CD4-positive, alpha-beta T cell treated with Interleukin-4 for 4 hours (primary cell): ENCODE data around the gene CD209.
A peak's percentile ranks its signal among the peaks of the same experiment; 100 is the strongest.
"Not testable (repeated sequence)": the region's sequence is repeated elsewhere in the genome, so short reads cannot be mapped to it uniquely, and the experiment has no call there.

Experiments used
- DNase-seq: peaks from one replicate; pipeline ENCODE4 v3.0.0-alpha.2; 2020

CD209 gene, protein sequence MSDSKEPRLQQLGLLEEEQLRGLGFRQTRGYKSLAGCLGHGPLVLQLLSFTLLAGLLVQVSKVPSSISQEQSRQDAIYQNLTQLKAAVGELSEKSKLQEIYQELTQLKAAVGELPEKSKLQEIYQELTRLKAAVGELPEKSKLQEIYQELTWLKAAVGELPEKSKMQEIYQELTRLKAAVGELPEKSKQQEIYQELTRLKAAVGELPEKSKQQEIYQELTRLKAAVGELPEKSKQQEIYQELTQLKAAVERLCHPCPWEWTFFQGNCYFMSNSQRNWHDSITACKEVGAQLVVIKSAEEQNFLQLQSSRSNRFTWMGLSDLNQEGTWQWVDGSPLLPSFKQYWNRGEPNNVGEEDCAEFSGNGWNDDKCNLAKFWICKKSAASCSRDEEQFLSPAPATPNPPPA

GRCh38 chr19:7746903-7747884 lies at the start of gene CD209:
TSS of gene CD209 (minus strand) at chr19:7747534. CDS start at chr19:7747511, 23 bp downstream.
- DNase-seq: no peak

- DNase-seq: no peak
These were observed 48.3 kb upstream of the CD209 start for GRCh38 chr19:7795555-7796161.

DNA sequence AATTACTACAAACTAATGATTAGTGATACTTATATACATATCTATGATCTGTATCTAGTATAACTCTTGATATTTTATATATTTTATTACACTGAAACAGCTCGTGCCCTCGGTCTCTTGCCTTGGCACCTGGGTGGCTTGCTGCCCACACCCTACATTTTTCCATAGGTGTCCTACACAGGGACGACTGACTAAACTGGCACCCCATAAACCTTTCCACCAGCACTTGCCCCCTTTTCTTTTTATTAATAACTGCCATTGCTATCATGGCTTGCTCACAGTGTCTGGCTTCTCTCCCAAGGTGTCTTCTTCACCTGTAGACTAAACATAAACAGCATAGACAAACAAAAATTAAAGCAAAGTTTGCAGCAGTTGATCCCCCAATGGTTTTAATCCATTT lies 46.2 kb upstream of the CD209 start:
- no peak for DNase-seq

GRCh38 chr19:7792701-7793100 lies 45.4 kb upstream of the CD209 start:
- not testable (repeated sequence) for DNase-seq

DNA sequence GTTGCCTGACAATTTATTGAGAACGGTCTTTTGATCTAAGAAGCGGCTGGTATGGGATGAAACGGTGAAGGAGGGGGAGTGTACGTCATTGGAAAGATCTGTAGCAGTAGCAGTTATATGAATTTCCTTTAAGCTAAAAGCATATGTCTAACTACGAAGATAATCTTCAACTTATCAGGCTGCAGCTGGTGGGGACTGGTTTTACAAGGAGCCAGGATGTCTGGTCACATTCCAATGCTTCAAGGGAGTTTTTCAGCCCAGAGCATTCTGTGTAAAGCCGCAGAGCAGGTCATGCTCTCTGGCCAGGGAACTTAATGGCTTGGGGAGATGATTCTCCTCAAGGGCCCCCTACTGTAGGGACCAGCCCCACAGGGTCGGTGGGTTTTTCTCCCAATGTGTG lies 44.9 kb upstream of the CD209 start:
- no peak for DNase-seq

- DNase-seq: no peak
These were observed 43.1 kb upstream of the CD209 start for GRCh38 chr19:7790416-7790815.

GRCh38 chr19:7789447-7789846 lies 42.1 kb upstream of the CD209 start:
- DNase-seq: no peak

DNA sequence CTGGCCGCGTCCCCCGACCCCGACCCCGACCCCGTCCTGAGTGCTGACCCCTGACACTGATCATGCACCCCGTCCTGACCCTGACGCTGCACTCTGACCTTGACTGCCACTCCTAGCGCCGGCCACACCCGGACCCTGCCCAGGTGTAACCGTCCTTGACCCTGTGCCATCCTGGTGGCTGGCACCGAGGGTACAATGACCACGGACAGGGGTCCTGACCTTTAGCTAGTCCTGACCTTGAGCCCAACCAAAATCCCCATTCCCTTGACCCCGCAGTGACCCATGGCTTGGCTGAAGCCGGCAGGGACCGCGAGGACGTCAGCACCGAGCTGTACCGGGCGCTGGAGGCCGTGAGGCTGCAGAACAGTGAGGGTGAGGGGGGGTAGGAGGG lies 41.6 kb upstream of the CD209 start:
- no peak for DNase-seq

GRCh38 chr19:7788178-7788932 lies 41.0 kb upstream of the CD209 start:
- no peak for DNase-seq

DNA sequence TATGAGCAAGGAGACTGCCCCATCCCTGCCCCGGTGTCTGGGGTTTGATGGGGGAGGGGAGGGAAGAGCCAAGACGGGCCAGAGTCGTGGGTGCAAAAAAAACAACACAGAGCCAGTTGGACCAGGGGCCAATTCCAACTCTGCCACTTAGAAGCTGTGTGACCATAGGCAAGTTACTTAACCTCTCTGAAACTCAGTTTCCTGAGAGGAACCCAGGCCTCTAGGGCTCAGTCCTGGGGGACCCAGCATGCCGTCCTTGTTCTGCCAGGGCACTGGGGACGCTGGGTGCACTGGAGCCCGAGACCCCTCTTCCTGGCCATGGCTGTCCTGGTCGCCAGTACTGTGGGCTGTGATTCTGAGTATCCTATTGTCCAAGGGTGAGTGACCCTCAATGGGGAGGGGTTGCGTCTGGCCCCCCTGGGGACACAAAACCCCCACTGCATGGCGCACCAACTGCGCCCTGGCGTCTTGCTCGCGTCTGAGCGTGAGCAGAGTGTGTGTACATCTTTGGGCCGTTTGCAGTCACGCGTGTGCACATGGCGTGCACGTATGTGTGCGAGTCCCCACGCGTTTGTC lies 40.4 kb upstream of the CD209 start:
- no peak for DNase-seq

DNA sequence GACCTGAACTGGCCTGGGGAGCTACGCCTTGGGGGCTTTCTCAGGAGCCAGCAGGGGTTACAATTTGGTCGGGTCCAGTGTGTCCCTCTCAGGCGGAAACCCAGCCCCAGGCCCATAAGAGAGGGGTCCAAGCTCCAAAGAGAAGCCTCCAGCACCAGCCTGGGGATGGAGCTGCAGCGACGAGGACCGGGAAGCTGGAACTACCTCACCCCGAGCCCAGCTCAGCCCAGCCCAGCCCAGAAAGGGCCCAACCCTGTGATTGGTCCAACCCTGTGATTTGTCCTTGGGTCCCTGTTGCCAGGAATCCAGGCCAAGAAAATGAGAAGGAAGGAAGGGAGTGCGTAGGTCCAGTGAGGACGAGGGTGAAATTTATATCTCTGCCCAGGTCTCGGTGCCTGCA lies 39.8 kb upstream of the CD209 start:
- no peak for DNase-seq

DNA sequence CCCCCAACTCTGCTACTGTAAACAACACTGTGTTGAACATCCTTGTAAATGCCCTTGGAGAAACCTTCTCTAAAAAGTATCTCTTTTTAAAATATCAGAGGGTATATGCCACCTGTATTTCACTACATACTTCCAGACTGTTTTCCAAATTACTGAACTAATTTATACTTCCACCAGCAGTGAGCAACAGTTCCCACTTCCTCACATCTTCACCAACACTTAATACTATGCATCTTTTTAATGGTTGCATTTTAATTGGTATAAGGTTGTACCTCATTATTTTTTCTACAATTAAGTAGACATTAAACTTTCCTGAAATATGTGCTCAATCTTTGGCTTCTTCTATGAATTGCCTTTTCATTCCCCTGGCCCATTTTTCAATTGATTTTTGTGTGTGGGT lies 37.5 kb upstream of the CD209 start:
- no peak for DNase-seq

DNA sequence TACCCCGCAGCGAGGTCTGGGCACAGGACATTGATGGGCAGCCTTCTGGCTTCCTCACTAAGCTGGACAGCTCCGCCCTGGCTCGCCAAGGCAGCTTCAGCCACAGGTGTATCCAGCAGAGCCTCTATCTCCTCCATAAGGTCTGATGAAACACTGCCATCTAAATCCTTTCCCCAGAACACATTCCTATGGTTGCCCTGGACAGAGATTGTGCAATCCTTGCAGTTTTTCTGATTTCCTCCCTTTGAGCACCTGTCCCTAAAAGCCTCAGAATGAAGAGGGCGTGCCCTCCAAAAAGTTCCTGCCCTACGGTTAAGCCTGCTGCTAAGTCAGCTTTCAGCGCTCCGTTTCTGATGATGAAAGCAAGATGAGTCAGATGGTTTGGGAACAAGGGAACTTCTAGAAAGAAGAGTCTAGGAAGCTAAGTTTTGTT lies 36.7 kb upstream of the CD209 start:
- no peak for DNase-seq

GRCh38 chr19:7781157-7781556 lies 33.8 kb upstream of the CD209 start:
- no peak for DNase-seq

DNA sequence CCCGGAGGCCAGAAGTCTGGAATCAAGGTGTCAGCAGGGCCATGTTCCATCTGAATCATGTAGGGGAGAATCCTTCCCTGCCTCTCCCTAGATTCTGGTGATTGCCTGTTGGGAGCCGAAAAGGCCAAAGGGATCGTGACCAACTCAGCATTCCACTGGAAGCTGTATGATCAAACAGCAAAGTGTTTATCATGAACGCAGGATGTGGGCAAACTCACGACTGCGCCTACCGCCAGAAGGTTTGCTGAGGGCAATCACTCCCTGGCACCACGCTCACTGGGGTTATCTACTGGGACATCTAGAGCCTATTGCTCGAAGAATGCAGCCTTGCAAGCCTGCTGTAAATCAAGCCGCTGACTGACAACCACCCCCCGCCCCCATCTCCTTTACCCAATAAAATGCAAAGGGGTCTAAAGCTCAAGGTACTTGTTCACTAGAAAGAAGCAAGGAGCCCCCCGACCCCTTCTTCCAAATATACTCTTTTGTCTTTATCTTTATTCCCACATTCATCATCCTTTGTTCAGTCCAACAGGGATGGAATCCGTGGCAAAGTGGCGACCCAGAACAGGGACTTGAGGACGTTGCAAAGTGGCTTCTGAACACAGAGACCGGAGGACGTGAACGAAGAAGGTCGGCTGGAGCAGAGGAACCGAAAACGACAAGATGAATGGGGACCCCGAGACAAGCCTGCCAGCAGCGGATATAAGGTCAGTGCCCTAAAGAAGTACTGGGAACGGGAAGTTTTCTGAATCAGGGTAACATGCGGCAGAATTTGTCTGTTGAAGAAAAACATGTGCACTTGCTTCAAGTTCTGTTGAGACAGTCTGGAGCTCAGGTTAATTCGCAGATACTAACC lies 32.5 kb upstream of the CD209 start:
- no peak for DNase-seq

DNA sequence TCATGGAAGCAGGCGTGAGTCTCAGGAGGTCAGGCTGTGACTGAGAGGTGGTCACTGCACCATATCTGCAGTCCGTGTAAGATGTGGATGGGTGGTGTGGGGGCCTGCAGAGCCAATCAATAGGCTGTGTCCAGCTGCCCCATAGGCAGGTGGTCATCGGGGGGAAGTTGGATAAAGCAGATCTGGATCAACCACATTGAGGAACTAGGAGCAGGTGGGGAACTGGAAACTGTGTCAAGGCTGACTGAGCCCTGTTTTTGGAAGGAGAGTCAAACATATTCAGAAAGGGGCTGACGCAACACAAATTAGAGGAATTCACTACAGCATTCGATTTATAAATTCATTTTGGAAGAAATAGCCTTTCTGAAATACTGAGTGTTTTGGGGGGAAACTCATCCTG lies 30.7 kb upstream of the CD209 start:
- DNase-seq: no peak

DNA sequence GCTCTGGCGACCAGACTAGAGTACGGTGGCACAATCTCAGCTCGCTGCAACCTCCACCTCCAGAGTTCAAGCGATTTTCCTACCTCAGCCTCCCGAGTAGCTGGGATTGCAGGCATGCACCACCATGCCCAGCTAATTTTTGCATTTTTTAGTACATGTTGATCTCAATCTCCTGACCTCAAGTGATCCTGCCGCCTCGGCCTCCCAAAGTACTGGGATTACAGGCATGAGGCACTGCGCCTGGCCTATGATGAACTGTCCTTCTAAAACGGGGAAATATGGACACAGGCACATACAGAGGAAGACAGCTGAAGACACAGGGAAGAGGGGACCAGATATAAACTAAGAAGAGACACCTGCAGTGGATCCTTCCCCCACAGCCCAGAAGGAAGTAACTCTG lies 28.4 kb upstream of the CD209 start:
- no peak for DNase-seq

DNA sequence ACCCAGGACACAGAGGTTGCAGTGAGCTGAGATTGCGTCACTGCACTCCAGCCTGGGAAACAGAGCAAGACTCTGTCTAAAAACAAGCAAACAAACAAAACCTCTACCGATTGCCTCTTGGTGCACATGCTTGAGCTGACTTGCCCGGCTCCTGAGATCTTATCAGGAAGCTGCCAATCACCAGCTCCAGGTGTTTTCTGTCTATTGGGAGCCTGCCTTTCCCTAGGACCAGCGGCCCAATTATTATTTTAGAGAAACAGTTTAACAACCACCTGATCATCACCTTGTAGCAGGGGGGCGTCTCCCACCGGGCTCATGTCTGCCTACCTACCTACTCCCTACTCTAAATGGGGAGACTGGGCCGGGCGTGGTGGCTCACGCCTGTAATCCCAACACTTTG lies 26.5 kb upstream of the CD209 start:
- DNase-seq: no peak

- DNase-seq: peak; percentile 59
These were observed 25.5 kb upstream of the CD209 start for GRCh38 chr19:7772752-7773291.

- DNase-seq: no peak
These were observed 23.7 kb upstream of the CD209 start for GRCh38 chr19:7771072-7771471.

DNA sequence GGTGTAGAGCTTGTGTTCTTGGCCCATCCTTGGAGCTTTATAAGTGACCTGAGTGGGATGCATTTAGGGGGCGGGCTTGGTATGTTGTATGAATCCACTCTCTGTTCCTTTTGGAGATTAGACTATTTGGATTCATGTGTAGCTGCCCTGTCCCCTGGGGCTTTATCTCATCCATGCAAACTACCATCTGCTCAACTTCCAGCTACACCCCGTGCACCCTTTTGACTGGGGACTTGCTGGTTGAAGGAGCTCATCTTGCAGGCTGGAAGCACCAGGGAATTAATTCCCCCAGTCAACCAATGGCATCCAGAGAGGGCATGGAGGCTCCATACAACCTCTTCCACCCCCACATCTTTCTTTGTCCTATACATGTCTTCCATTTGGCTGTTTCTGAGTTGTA lies 21.8 kb upstream of the CD209 start:
- DNase-seq: no peak
